Neural progenitor cell (in vitro differentiated cells): ENCODE data around the gene XRN1. TPM values are rescaled to one million over a fixed set of nuclear protein-coding genes. Genes with fewer than 3 reads are reported as not detected.

ENCODE experiments used
- DNase-seq: peaks from one replicate; pipeline ENCODE4 v3.0.0-alpha.2; 2016; ENCODE audit warnings: low spot score
- H2AFZ ChIP-seq: fragments of 200-600 bp; sonication (generic); replicated peaks from 2 replicates; pipeline ENCODE4 v1.6.1; 2016; ENCODE audit warnings: antibody characterized with exemption
- H3F3A ChIP-seq: fragments of 200-600 bp; sonication (generic); 2 replicates; pipeline ENCODE4 v1.6.1; 2016; ENCODE audit warnings: antibody characterized with exemption, low read depth
- H3K27ac ChIP-seq: fragments of 200-600 bp; sonication (generic); 2 replicates; pipeline ENCODE4 v1.5.1; 2016; ENCODE audit warnings: mild to moderate bottlenecking
- H3K27me3 ChIP-seq: fragments of 200-600 bp; sonication (generic); 2 replicates; pipeline ENCODE4 v1.6.1; 2016; ENCODE audit warnings: mild to moderate bottlenecking, moderate library complexity
- H3K36me3 ChIP-seq: fragments of 200-600 bp; sonication (generic); 2 replicates; pipeline ENCODE4 v1.5.1; 2016
- H3K4me1 ChIP-seq: fragments of 200-600 bp; sonication (generic); 2 replicates; pipeline ENCODE4 v1.6.1; 2016; ENCODE audit warnings: mixed run types
- H3K4me2 ChIP-seq: fragments of 200-600 bp; sonication (generic); 2 replicates; pipeline ENCODE4 v1.6.1; 2016
- H3K4me3 ChIP-seq: fragments of 200-600 bp; sonication (generic); 2 replicates; pipeline ENCODE4 v1.5.1; 2016
- H3K79me2 ChIP-seq: fragments of 200-600 bp; sonication (generic); 2 replicates; pipeline ENCODE4 v1.6.1; 2016; ENCODE audit warnings: low read depth
- H3K9ac ChIP-seq: fragments of 200-600 bp; sonication (generic); 2 replicates; pipeline ENCODE4 v1.6.1; 2016
- H3K9me3 ChIP-seq: fragments of 200-600 bp; sonication (generic); 2 replicates; pipeline ENCODE4 v1.5.1; 2016; ENCODE audit warnings: low read depth
- H4K20me1 ChIP-seq: fragments of 200-600 bp; sonication (generic); 2 replicates; pipeline ENCODE4 v1.6.1; 2016; ENCODE audit warnings: low read depth
- H3K27ac Mint-ChIP-seq: 3 replicates; pipeline ENCODE4 v1.8.0; 2021; ENCODE audit warnings: mixed read lengths
- H3K27me3 Mint-ChIP-seq: 2 replicates; pipeline ENCODE4 v1.8.0; 2022; ENCODE audit warnings: low read depth, mild to moderate bottlenecking, inconsistent platforms, moderate library complexity, mixed read lengths; ENCODE audit not compliant: insufficient read depth
- H3K36me3 Mint-ChIP-seq: 3 replicates; pipeline ENCODE4 v1.8.0; 2021; ENCODE audit warnings: mixed read lengths
- H3K4me1 Mint-ChIP-seq: 3 replicates; pipeline ENCODE4 v1.8.0; 2021; ENCODE audit warnings: mixed read lengths
- H3K4me3 Mint-ChIP-seq: 3 replicates; pipeline ENCODE4 v1.8.0; 2021; ENCODE audit warnings: mild to moderate bottlenecking, moderate library complexity, mixed read lengths
- H3K9me3 Mint-ChIP-seq: 3 replicates; pipeline ENCODE4 v1.8.0; 2020; ENCODE audit warnings: mixed read lengths
- EZH2 ChIP-seq: fragments of 200-600 bp; sonication (generic); IDR thresholded peaks from 2 replicates; pipeline ENCODE4 v1.6.1; 2017; ENCODE audit warnings: antibody characterized with exemption, mild to moderate bottlenecking, moderate library complexity
- EZH2phosphoT487 ChIP-seq: fragments of 200-600 bp; sonication (generic); IDR thresholded peaks from 2 replicates; pipeline ENCODE4 v1.6.1; 2017; ENCODE audit warnings: antibody characterized with exemption
- total RNA-seq: library from RNA; depleted of rRNA; stranded (reverse); fragments of >200 nt; gene quantifications from 2 replicates; pipeline ENCODE4 v1.2.3, GENCODE V29; 2015; ENCODE audit warnings: low replicate concordance
- TF ChIP-seq, protein P1 (sequence below): fragments of 200-600 bp; sonication (generic); IDR thresholded peaks from 2 replicates; pipeline ENCODE4 v1.5.1; 2017; ENCODE audit warnings: antibody characterized with exemption, mild to moderate bottlenecking

XRN1 gene, protein sequence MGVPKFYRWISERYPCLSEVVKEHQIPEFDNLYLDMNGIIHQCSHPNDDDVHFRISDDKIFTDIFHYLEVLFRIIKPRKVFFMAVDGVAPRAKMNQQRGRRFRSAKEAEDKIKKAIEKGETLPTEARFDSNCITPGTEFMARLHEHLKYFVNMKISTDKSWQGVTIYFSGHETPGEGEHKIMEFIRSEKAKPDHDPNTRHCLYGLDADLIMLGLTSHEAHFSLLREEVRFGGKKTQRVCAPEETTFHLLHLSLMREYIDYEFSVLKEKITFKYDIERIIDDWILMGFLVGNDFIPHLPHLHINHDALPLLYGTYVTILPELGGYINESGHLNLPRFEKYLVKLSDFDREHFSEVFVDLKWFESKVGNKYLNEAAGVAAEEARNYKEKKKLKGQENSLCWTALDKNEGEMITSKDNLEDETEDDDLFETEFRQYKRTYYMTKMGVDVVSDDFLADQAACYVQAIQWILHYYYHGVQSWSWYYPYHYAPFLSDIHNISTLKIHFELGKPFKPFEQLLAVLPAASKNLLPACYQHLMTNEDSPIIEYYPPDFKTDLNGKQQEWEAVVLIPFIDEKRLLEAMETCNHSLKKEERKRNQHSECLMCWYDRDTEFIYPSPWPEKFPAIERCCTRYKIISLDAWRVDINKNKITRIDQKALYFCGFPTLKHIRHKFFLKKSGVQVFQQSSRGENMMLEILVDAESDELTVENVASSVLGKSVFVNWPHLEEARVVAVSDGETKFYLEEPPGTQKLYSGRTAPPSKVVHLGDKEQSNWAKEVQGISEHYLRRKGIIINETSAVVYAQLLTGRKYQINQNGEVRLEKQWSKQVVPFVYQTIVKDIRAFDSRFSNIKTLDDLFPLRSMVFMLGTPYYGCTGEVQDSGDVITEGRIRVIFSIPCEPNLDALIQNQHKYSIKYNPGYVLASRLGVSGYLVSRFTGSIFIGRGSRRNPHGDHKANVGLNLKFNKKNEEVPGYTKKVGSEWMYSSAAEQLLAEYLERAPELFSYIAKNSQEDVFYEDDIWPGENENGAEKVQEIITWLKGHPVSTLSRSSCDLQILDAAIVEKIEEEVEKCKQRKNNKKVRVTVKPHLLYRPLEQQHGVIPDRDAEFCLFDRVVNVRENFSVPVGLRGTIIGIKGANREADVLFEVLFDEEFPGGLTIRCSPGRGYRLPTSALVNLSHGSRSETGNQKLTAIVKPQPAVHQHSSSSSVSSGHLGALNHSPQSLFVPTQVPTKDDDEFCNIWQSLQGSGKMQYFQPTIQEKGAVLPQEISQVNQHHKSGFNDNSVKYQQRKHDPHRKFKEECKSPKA (N-terminal part only)
- 23.0 and 40.1 TPM in 2 replicates for total RNA-seq

DNA sequence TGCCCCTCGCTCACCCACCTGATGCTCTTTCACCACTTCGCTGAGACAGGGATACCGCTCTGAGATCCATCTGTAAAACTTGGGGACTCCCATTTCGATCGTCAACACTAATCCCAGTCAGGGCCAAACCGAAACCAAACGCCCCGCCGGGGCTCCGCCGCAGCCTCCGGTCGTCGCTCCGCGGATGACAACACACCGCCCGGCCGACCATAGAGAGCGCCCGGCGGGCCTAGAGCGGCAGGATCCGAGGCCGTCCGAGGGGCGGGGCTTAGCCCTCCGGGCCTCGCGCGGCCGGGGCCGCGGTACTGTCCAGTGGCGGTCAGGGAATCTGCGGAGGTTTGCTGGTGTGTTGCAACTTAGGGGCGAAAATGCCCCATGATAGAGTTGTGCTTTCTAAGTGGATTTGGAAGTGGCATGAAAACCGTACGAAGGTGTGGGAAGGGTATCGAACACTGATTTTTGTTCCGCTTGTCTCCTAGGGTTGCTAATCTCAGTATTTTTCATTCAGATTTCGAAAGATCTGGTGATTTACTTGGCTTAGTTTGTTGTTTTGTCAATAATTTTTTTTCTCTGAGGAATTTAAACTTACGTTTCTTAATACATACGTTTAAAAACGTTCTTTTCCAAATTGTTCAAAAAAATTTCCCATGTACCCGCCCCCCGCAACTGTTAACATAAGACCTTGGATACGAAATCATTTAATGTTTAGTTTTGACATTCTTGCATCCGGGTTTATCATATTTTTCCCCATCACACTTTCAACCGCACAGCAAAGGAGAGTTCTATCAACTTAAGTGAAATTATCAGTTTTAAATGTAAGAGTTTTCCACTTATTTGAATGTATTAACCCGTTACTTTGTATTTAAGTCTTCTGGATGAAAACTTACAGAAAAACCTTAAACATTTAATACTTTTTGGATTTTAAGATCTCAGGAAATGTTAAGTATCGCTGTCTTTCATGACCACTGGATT is at the start of gene XRN1:
TSS of gene XRN1 (minus strand) at position 186 of the 972 bp plus-strand sequence. CDS start at position 93, 93 bp downstream.
- peaks cover 17% of the 10 kb centered on the region for H3K4me1 ChIP-seq
- Mint-ChIP-seq H3K27me3 (peaks cover 4% of the 10 kb centered on the region), H3K9me3 (peaks cover 3% of the 10 kb centered on the region), H3K4me1 (peaks cover 21% of the 10 kb centered on the region), H3K4me3 (peak within 1 kb of the TSS; percentile 98), H3K27ac (peak within 1 kb of the TSS; percentile 89), H3K36me3 (peaks cover 11% of the 10 kb centered on the region)
- H3K4me3 ChIP-seq, result peak within 1 kb of the TSS; percentile 80
- H4K20me1 ChIP-seq, result no peaks in the 10 kb centered on the region
- peak; percentile 99 for DNase-seq
- H3K27ac ChIP-seq, result peak within 1 kb of the TSS; percentile 89
- no peak for TF ChIP-seq EZH2phosphoT487
- H2AFZ ChIP-seq, result peak within 1 kb of the TSS; percentile 91
- no peaks in the 10 kb centered on the region for H3K36me3 ChIP-seq
- peaks cover 46% of the 10 kb centered on the region for H3K79me2 ChIP-seq
- H3K9ac ChIP-seq, result peak within 1 kb of the TSS; percentile 98
- H3K9me3 ChIP-seq, result no peaks in the 10 kb centered on the region
- H3F3A ChIP-seq, result peaks cover 5% of the 10 kb centered on the region
- H3K4me2 ChIP-seq, result peak within 1 kb of the TSS; percentile 87
- H3K27me3 ChIP-seq, result no peaks in the 10 kb centered on the region

DNA sequence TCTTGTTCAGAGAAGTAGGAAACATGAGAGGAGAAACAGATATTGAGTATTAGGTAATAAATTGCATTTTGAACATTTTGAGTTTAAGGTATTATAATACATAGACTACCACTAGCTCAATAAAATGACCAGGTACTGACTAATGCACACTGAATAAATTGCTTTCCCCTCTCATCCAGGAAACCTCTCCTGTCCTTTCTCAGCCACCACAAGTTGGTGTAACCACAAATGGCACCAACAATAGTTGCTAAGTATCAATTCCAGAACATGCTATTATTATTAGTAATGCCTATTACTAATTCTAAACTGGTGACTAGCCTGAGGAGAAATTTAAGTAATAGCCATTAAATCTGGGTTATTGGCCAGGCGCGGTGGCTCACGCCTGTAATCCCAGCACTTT is 47.3 kb upstream of the XRN1 start:
- H3K9me3 Mint-ChIP-seq, result no peaks in the 10 kb centered on the region
- Histone ChIP-seq H3K27ac (no peak overlapping the region), H3K4me2 (no peak overlapping the region), H3F3A (no peaks in the 10 kb centered on the region), H3K36me3 (no peaks in the 10 kb centered on the region), H3K9me3 (no peaks in the 10 kb centered on the region), H4K20me1 (no peaks in the 10 kb centered on the region), H3K4me1 (no peaks in the 10 kb centered on the region), H3K79me2 (no peaks in the 10 kb centered on the region), H3K4me3 (no peak overlapping the region), H2AFZ (no peak overlapping the region), H3K9ac (no peak overlapping the region), H3K27me3 (no peaks in the 10 kb centered on the region)
- H3K27ac Mint-ChIP-seq, result no peak overlapping the region
- no peak overlapping the region for H3K4me3 Mint-ChIP-seq
- H3K4me1 Mint-ChIP-seq, result no peaks in the 10 kb centered on the region
- H3K36me3 Mint-ChIP-seq, result peaks cover 11% of the 10 kb centered on the region
- TF ChIP-seq EZH2 (no peak), EZH2phosphoT487 (no peak)
- TF ChIP-seq, protein P1, sequence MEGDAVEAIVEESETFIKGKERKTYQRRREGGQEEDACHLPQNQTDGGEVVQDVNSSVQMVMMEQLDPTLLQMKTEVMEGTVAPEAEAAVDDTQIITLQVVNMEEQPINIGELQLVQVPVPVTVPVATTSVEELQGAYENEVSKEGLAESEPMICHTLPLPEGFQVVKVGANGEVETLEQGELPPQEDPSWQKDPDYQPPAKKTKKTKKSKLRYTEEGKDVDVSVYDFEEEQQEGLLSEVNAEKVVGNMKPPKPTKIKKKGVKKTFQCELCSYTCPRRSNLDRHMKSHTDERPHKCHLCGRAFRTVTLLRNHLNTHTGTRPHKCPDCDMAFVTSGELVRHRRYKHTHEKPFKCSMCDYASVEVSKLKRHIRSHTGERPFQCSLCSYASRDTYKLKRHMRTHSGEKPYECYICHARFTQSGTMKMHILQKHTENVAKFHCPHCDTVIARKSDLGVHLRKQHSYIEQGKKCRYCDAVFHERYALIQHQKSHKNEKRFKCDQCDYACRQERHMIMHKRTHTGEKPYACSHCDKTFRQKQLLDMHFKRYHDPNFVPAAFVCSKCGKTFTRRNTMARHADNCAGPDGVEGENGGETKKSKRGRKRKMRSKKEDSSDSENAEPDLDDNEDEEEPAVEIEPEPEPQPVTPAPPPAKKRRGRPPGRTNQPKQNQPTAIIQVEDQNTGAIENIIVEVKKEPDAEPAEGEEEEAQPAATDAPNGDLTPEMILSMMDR, result no peak
- DNase-seq, result no peak
- H3K27me3 Mint-ChIP-seq, result no peaks in the 10 kb centered on the region

DNA sequence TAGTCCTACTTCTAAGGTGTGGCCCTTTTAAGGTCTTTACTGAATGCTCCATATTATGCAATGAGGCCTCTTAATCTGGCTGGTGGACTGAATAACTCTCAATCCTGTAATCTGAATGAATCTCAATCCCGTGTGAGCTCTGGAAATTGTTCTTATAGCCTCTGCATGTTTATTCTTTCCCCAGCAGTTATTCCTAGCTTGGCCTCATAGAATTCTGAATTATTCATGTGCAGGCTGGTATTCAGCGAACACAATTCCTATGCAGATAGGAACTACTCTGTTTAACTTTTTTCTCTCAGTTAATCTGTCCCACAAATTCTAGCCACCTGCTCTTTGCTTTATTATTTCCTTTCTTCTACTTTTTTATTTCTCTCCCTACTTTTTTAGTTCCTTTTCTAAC is 44.3 kb upstream of the XRN1 start:
- peaks cover 3% of the 10 kb centered on the region for H3K27me3 Mint-ChIP-seq
- H3K27ac Mint-ChIP-seq, result no peak overlapping the region
- Histone ChIP-seq H3K4me2 (no peak overlapping the region), H4K20me1 (no peaks in the 10 kb centered on the region), H3F3A (no peaks in the 10 kb centered on the region), H3K36me3 (no peaks in the 10 kb centered on the region), H3K4me1 (no peaks in the 10 kb centered on the region), H3K9ac (no peak overlapping the region), H3K4me3 (no peak overlapping the region), H2AFZ (no peak overlapping the region), H3K27ac (no peak overlapping the region), H3K79me2 (no peaks in the 10 kb centered on the region), H3K27me3 (no peaks in the 10 kb centered on the region), H3K9me3 (no peaks in the 10 kb centered on the region)
- H3K9me3 Mint-ChIP-seq, result no peaks in the 10 kb centered on the region
- H3K36me3 Mint-ChIP-seq, result peaks cover 15% of the 10 kb centered on the region
- no peak for DNase-seq
- no peak overlapping the region for H3K4me3 Mint-ChIP-seq
- no peak for TF ChIP-seq EZH2
- TF ChIP-seq EZH2phosphoT487, result no peak
- no peaks in the 10 kb centered on the region for H3K4me1 Mint-ChIP-seq
